Effector CD4-positive, alpha-beta T cell (primary cell): ENCODE data around the gene NXPH1.
"Not testable (repeated sequence)": the region's sequence is repeated elsewhere in the genome, so short reads cannot be mapped to it uniquely, and the experiment has no call there.

Experiments used
- DNase-seq: peaks from one replicate; pipeline ENCODE4 v3.0.0-alpha.2; 2020

Gene NXPH1

DNA sequence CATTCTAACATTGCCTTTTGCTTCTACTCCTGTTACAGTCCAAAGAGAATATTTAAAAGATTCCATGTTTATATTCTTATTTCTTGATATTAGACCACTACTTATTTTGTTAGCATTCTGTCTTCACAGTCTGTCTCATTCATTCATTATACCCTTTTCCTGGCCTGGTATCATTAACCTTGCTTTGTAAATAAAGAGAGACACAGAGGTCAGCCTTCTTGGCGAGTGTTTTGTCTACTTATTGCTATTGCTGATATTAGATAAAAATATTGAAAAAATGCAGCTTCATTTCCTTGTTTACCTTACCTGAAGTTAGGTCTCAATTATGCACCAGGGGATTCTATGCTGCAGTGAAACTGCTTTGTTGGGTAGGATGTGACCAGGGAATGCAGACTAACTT is 179.2 kb downstream of the NXPH1 start:
- no peak for DNase-seq

DNA sequence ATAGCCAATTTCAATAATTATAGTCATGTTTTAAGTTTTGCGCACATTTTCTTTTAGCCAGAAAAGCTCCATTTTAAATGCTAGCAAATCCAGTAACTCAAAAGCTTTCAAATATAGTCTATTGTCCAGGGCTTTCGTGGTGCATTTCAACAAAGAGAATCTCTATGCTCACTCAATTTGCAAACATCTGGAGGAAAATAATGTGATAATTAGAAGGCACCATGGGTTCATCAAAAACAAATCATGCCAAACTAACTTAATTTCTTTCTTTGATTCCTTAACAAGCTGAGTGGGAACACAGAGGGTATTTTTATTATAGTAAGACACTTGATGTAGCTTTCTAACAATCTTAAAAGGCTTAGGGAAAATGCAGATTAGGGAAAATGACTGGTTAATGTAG is 179.8 kb downstream of the NXPH1 start:
- DNase-seq = no peak

DNA sequence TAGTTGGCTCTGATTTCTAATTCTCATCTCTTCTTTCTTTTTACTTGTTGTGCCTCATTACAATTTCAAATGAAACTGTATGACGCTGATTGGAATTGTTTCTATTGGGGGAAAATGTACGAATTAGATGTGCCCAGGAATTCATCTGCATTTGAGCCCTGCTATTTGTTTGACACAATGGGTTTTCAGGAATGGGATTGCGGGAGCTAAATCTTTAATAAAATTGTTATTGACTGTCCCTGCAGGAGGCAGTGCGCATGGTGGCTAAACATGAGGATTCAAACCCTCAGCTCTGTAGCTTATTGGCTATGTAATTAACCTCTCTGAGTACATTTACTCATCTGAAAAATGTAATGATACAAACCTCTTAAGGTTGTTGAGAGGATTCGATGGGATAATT is 181.6 kb downstream of the NXPH1 start:
- no peak for DNase-seq

DNA sequence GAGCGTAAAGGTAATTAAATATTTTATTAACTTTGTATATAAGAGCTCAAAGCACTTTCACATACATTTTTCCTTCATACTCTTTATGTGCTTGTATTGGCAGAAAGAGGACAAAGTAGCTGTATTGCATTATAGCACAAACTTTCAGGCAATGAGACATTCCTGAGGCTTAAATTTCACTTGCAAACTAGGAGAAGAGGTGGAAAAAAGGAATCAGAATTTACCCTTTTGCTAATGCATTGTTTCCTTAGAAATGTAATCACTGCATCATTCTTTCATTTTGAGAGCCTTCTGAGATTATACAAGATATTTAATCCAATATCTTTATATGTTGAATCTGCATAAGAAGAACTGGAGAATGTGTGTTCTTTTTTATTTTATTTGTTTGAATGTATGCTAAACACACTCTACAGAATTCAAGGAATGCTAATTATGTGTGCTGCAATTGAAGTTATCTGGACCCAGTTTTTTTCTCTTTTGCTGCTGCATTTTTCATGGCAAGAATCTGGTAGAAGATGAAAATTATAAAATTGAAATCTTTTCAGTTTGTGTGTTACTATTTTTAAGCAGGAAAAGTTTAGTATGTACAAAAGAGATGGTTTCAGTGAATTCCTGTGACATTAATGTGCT is 185.1 kb downstream of the NXPH1 start:
- no peak for DNase-seq

DNA sequence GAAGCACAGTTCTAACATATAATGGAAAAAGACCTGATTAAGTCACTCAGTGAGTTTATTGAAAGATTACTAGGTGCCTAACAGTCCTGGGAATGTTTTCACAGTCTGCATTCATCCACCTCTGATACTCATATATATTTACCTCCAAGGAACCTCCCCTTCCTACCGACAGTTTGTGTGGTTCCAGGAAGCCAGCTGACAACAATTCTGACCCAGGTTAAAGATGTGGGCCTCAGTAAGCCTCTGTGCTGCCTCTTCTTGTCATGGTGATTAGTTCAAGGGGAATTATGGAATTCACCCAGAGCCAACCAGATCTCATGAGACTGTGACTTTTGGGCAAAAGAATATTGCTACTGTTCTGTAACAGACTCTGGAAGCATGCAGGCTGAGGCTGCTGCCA is 186.8 kb downstream of the NXPH1 start:
- DNase-seq = no peak

DNA sequence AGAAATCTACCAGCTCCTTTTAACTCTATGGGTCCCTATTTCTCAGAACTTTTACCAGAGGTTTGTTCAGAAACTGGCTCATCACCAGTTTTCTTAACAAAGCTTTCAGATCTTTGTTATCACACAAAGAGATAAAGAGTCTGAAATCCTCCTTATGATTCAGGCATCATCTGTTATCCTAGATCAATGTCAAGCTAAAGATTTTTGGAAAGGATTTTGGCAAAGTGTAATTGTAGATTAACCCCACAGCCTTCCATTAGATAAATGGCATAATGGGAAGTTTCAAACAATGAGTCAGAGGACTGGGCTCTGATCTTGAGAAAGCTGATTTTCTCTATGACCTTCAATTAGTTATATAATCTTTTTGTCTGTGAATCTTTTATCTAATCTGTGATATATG is 192.2 kb downstream of the NXPH1 start:
- DNase-seq = no peak

DNA sequence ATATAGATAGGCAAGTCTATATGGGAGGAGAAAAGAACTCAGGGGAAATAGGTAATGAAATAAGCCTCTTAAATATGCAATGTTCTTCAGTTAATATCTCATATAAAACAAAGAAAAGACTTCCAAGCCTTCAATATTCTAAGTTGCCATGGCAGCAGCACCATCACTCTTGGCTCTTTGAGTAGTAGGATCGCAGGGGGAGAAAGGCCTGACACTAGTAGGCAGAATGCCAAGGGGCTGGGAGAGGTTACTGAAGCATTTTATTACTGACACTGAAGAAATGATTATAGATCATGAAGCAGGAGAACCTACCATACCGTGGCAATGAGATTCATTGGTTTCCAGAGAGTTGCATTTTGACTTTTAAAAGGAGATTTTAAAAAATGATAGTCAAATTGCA is 193.9 kb downstream of the NXPH1 start:
- DNase-seq = no peak

DNA sequence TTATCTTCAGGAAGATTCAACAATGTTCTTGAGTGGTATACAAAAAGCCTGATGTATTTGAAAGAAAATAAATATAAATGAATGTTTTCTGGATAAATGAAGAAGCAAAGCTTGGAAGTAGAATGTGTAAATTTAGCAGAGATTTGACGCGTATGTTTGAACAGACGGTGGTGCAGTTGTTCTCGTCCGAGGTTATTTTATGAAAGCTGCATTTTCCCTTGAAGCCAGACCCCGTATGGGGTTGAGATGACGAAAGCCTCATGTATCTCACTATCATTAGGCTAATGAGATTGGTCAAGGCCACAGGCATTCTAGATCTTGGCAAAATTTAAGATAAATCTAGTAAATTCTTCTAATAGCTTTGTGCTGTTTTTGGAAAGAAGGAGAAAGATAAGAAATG is 195.2 kb downstream of the NXPH1 start:
- DNase-seq = no peak

DNA sequence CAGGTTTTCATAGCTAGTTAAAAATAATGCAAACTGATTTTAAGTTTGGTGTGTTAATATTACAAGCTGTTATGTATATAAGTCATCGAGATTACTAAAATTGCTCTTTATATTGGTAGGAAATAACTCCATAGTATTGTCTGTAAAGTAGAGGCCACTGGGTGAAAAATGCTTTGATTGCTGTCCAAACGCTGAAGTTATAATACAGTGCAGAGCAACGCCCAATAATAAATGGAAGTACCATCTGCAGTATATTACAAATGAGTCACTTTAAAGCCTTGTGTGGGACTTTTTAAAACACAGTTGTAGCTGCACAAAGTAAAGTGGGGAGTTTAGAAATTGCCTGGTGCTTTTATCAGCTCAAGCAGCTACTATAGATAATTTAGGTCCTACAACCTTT is 196.1 kb downstream of the NXPH1 start:
- DNase-seq = no peak

DNA sequence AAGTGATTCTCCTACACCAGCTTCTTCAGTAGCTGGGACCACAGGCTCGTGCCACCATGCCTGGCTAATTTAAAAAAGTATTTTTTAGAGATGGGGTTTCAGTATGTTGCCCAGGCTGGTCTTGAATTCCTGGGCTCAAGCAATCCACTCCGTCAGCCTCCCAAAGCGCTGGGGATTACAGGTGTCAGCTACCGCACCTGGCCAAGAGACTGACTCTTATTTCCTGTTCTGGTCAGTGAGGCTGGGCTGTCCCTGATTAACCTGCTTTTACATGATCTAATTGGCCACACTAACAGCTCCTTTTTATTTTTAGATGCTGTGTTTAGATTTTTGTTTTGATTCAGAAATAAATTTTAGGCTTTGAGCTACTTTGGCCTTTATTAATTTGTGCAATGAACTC is 203.9 kb downstream of the NXPH1 start:
- no peak for DNase-seq

DNA sequence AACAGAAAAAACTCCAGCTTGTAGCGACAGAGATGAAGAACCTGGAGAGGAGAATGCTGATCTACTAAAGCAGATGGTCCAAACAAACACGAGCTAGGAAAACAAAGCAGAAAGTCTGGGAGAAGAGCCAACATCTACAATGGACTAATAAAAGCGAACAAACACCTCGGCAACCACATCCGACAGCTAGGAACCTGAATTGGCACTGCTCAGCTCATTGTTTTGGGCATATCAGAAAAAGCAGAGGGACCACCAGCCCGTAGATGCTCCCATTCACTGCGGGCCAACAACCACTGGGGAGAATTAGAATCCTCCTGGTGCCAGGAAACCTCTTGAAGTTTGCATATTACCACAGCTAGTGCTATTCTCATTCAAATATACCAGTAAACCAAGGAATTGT is 204.7 kb downstream of the NXPH1 start:
- no peak for DNase-seq

DNA sequence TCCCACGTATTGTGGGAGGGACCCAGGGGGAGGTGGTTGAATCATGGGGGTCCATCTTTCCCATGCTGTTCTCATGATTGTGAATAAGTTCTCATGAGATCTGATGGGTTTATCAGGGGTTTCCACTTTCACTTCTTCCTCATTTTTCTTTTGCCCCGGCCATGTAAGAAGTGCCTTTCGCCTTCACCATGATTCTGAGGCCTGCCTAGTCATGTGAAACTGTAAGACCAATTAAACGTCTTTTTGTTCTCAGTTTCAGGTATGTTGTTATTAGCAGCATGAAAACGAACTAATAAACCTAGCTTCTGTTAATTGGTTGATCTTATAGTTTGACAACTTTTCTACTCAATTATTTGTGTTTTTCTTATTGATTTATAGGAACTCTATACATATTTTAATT is 206.3 kb downstream of the NXPH1 start:
- DNase-seq = no peak

DNA sequence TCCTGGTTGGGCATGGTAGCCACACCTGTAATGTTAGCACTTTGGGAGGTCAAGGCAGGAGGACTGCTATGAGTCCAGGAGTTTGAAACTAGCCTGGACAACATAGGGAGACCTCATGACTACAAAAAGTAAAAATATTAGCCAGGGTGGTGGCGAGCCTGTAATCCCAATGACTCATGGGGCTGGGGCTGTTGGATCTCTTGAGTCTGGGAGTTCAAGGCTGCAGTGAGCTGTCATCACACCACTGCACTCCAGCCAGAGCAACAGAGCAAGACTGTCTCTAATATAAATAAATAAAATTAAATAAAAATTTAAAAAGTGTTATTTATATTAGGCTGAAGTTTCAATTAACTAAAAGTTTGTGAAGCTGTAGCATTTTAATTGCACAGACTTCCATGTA is 207.3 kb downstream of the NXPH1 start:
- DNase-seq = no peak

DNA sequence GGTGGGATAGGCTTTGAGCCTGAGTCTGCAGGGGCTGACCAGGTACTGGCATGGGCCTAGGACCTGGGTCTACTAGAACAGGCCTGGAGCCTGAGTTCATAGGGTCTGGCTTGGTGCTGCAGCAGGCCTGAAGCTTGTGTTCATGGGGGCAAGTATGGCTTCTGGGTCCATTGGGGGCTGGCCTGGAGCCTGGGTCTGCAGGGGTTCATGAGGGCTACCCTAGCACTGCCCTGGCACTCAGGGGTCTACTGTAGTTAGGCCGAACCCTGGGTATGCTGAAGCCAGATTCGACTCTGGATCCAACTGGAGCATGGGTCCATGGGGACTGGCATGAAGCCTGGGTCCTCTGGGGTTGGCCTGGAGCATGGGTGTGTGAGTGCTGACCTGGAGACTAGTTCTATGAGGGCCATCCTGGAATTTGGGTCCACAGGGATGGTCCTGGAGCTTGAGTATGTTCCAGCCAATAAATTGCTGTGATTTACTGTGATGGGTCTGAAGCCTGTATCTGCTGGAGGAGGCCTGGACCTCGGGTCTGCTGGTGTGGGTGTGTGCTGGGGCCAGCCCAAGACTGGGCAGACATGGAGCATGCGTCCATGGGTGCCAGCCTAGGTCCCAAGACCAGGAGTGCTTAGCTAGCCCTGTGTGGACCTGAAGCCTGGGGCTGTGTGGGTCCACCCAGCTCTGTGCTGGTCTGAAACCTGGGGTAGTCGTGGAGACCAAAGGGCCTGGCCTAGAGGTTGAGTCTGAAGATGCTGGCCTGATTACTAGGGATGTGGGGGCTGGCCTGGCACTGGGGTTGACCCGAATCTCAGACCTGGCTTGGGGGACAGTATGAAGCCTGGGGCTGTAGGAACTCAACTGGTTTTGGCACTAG is 235.5 kb downstream of the NXPH1 start:
- DNase-seq = no peak

DNA sequence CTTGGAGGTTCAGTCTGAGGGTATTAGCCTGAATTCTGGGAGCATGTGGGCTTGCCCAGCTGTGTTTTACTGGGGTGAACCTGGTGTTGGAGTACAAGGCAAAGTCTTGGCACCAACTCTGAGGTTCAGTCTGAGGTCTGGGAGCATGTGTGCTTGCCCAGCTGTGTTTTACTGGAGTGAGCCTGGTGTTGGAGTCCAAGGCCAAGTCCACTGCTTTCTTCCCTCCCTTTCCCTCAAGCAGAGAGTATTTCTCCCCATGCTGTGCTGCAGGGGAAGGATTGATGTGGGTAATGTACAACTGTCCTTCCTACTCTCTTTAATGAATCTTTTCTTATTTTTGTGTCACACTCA is 236.1 kb downstream of the NXPH1 start:
- no peak for DNase-seq

DNA sequence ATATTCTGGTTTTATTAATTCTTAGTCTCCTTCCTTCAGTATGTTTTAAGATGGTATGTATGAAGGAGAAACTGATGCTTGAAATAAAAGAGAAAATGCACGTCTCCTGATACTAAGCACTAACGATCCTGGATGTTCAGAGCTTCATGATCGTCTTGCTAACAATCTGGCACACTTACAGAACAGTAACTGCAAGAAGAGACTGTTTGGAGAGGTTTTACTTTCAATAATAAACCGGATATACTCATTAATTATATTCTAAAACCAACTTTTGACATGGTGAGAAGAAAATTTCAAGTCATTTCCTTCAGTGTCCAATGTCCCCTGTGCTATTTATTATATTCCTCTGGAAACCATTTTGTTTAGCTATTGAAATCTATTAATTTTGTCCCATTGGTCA is 251.0 kb downstream of the NXPH1 start:
- DNase-seq = no peak

DNA sequence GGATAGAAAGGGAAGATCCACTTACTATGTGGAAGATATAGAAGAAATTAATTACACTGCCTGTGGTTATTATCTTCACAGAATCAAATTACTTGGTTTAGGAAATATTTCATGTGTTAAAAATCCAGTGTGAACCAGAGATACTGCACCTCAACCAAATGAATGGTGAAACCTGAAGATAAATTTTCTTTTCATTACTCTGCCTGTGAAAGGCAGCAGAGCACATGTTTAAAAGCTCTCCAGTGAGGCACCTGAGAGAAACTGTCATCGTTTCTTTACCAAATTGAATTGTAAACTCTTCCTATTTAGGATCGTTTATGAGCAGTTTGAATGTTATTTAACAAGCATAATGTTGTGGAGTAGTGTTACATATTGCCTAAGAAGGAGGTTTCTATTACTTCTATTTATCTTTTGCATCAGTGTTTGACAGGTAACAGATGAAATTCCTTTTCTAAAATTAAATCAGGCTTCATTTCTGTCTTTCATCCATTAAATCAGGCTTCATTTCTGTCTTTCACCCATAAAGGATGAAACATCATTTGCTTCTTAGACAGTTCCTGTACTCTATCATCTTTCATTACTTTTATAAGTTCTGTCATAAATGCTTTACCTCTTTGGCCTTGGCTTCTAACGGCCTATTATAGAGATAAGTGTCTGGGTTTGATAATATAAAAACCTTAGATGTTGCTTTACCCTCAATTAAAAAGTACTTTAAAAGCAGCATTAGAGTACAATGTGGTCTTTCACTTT is 266.6 kb downstream of the NXPH1 start:
- no peak for DNase-seq

DNA sequence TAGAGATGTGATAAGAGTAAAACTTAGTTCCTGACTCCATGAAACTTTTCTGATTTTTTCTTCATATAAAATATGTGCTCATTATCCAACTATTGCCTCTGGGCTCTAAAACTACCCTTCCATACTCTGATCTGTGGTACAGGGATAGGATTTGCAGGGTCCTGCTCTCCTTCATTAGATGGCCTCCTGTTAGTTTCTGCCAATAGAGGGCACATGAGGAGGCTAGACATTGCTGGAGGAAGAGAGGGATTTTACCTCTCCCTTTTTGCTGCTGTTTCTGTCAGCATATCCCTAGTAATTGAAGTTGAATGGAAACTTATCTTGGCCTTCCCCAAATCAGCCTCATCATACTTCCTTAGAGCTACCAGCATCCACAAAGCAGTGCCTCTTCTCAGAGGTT is 269.4 kb downstream of the NXPH1 start:
- no peak for DNase-seq

DNA sequence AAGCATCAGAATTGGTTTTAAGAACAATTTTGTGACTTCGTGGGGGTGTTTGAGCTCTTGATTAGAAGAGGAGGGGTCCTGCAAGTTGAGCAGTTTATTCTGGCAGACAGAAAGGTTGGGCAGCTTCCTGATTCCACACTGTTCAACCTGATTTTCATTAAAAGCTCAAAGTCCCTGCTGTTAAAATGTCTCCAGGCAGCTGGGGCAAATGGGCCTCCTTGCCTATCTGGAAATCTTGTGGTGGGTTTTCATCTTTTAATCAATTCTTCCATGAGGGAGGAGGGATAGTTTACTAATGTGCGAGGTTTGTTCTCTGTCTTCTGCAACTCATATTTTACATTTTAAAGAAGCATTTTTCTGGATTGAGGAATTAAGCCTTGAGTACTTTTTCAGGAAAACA is 276.7 kb downstream of the NXPH1 start:
- no peak for DNase-seq

DNA sequence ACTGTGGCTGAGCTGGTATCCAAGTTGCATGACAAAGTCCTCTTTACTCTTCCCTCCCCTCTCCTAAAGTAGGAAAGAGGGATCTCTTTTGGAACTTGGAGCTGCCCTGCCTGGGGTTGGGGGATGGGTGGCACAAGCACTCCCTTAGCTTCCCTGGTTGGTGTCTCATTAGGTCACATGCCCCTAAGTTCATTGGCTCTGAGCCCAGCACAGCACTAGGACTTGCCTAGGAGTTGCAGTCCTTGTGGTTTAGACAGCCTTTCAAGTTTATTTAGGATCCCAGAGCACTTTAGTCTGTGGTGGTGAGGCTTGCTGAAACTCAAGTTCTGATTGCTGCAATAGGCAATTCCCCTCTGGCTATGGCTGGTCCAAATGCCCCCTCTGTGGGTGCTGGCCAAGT is 281.4 kb downstream of the NXPH1 start:
- DNase-seq = no peak

DNA sequence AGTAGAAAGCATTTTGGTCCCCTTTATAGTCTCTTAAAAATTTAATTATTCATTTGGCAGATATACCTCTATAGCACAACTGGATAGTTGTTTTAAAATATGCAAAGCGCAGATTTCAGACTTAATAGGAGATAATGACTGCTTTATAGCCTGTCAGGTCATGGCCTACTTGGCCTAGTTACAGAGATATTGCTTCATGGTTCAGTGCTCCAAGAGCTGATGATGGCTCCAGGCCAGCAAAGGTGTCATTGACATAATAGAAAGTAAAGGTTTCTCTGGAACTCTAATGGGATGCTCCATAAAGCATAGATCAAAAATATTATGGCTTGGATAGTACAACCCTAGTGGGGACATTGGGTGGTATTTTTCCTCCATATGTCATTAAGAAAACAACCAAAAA is 285.7 kb downstream of the NXPH1 start:
- no peak for DNase-seq

DNA sequence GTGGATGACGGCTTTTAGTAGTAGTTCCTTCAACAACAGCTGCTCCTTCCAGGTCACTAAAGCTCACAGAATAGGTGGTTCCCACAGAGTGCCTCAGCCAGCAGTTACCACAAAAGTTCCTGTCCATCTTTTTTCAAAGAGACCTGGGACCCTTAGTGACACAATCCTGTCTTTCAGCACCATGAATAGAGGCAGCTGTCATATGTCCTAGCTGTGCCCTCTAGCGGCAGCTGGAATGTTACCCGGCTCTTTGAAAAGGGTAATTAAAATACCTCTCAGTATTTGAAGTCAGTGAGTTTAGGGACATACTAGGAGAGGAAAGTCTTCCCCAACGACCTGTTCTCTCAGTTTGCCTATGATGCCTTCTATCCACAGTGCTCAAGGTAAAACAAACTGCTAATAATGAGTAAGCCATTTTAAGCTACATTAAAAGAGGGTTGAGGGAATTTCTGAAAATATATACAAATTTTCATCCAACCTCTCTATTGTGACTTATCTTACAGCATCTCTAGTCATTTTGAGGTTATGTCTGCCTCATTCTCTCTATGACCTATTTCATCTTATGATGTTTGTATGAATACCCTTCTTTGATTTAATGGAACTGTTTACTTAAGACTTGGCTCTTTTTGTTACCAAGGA is 290.8 kb downstream of the NXPH1 start:
- DNase-seq = no peak

DNA sequence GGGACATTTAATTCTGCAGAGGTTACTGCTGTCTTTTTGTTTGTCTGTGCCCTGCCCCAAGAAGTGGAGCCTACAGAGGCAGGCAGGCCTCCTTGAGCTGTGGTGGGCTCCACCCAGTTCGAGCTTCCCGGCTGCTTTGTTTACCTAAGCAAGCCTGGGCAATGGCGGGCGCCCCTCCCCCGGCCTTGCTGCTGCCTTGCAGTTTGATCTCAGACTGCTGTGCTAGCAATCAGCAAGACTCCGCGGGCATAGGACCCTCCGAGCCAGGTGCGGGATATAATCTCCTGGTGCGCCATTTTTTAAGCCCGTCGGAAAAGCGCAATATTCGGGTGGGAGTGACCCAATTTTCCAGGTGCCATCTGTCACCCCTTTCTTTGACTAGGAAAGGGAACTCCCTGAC is 298.3 kb downstream of the NXPH1 start:
- DNase-seq = not testable (repeated sequence)

DNA sequence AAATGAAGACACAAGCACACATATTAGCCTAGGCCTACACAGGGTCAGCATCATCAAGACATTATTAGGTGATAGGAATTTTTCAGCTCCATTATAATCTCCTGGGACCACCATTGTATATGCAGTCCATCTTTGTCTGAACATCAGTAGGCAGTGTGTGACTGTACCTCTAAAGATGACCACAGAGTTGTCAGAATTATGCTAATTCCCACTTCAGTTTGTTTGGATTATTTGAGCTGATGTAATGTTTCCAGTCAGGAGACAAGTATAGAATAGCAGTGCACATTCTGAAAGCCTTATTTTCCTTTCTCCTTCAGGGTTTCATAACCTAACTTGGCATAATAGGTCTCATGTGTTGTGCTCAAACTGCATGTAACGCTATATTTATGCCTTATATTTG is 306.4 kb downstream of the NXPH1 start:
- DNase-seq = no peak
